ENCODE measurements around the gene ZNF311.
"Not testable (repeated sequence)": the region's sequence is repeated elsewhere in the genome, so short reads cannot be mapped to it uniquely, and the experiment has no call there.

Gene ZNF311

GRCh38 chr6:28982476-28983266 is 22.4 kb downstream of the ZNF311 start:
- no peak for DNase-seq

GRCh38 chr6:28981833-28982475 is 23.2 kb downstream of the ZNF311 start:
- DNase-seq, result peak; percentile 76

- peak; percentile 73 for DNase-seq
These were observed 23.7 kb downstream of the ZNF311 start for GRCh38 chr6:28981431-28981832.

GRCh38 chr6:28980852-28981430 is 24.2 kb downstream of the ZNF311 start:
- peak; percentile 66 for DNase-seq

- DNase-seq, result no peak
These were observed 24.8 kb downstream of the ZNF311 start for GRCh38 chr6:28980137-28980851.

GRCh38 chr6:28979679-28980078 is 25.4 kb downstream of the ZNF311 start:
- DNase-seq, result no peak

- DNase-seq, result no peak
These were observed 26.1 kb downstream of the ZNF311 start for GRCh38 chr6:28978959-28979561.

- DNase-seq, result no peak
These were observed 27.0 kb downstream of the ZNF311 start for GRCh38 chr6:28978133-28978491.

- DNase-seq, result no peak
These were observed 27.6 kb downstream of the ZNF311 start for GRCh38 chr6:28977341-28978132.

GRCh38 chr6:28976677-28977076 is 28.4 kb downstream of the ZNF311 start:
- no peak for DNase-seq

GRCh38 chr6:28974505-28974904 is 30.6 kb downstream of the ZNF311 start:
- no peak for DNase-seq

- not testable (repeated sequence) for DNase-seq
These were observed 35.1 kb downstream of the ZNF311 start for GRCh38 chr6:28970056-28970455.

GRCh38 chr6:28969129-28969528 is 36.0 kb downstream of the ZNF311 start:
- no peak for DNase-seq

- DNase-seq, result no peak
These were observed 36.6 kb downstream of the ZNF311 start for GRCh38 chr6:28968476-28968875.

GRCh38 chr6:28965706-28966105 is 39.4 kb downstream of the ZNF311 start:
- no peak for DNase-seq

- DNase-seq, result no peak
These were observed 44.1 kb downstream of the ZNF311 start for GRCh38 chr6:28960846-28961500.

- DNase-seq, result not testable (repeated sequence)
These were observed 46.4 kb downstream of the ZNF311 start for GRCh38 chr6:28958561-28959243.

- DNase-seq, result not testable (repeated sequence)
These were observed 47.3 kb downstream of the ZNF311 start for GRCh38 chr6:28957795-28958314.

- DNase-seq, result no peak
These were observed 48.8 kb downstream of the ZNF311 start for GRCh38 chr6:28956331-28956730.

- no peak for DNase-seq
These were observed 51.4 kb downstream of the ZNF311 start for GRCh38 chr6:28953585-28954258.
